K562 (cell line): ENCODE data around the gene TSPAN1. TPM values are rescaled to one million over a fixed set of nuclear protein-coding genes. Genes with fewer than 3 reads are reported as not detected.

Experiments used
- ILK ChIP-seq: fragments of 450-650 bp; IDR thresholded peaks from 2 replicates; pipeline ENCODE4 v1.6.1; 2016; ENCODE audit warnings: missing genetic modification characterization, low read depth, mild to moderate bottlenecking, missing compliant biosample characterization, moderate library complexity, borderline replicate concordance
- KDM5B ChIP-seq: fragments of 200-600 bp; sonication (generic); IDR thresholded peaks from 2 replicates; pipeline ENCODE4 v1.6.1; 2012; ENCODE audit warnings: low read depth, mild to moderate bottlenecking, moderate library complexity, low read length, control low read depth, inconsistent platforms; ENCODE audit not compliant: insufficient replicate concordance
- RAD51 ChIP-seq: fragments of 450-650 bp; IDR thresholded peaks from 2 replicates; pipeline ENCODE4 v1.7.1; 2016; ENCODE audit warnings: low read depth, mild to moderate bottlenecking, borderline replicate concordance
- SAP30 ChIP-seq: fragments of 200-600 bp; sonication (generic); IDR thresholded peaks from 2 replicates; pipeline ENCODE4 v1.6.1; 2012; ENCODE audit warnings: borderline replicate concordance, low read depth, mild to moderate bottlenecking, moderate library complexity, low read length, control low read depth, inconsistent platforms; ENCODE audit not compliant: insufficient read depth, poor library complexity, severe bottlenecking
- SMARCC2 ChIP-seq: fragments of 450-650 bp; IDR thresholded peaks from 2 replicates; pipeline ENCODE4 v1.6.1; 2017; ENCODE audit warnings: antibody characterized with exemption, moderate library complexity, mild to moderate bottlenecking, low read depth
- SNIP1 ChIP-seq: fragments of 450-650 bp; IDR thresholded peaks from 2 replicates; pipeline ENCODE4 v1.7.1; 2017; ENCODE audit warnings: low read depth, mild to moderate bottlenecking
- ZNF282 ChIP-seq: sonication (generic); formaldehyde crosslinking; IDR thresholded peaks from 2 replicates; pipeline ENCODE4 v1.8.1; 2023; ENCODE audit warnings: missing genetic modification reagents
- ZNF77 ChIP-seq: fragments of 250-450 bp; sonication (Bioruptor Pico); IDR thresholded peaks from 2 replicates; pipeline ENCODE4 v1.5.0; 2020
- polyA plus RNA-seq, 8 experiments: library from polyadenylated mRNA; depleted of rRNA in 4 of 8; stranded (reverse) in 5 of 8; unstranded in 3 of 8; fragments of >200 nt; fragmentation: Nextera tagmentation in 2 of 8; fragmentation: Illumina TruSeq in 1 of 8; extraction: Ambion mirVana in 2 of 8; extraction: Trizol in 1 of 8; gene quantifications; 2 replicates each; pipeline versions ENCODE4 v1.2.1 to v1.2.3, GENCODE V29; 2011 to 2014; ENCODE audit warnings: inconsistent platforms in 1 of 8, missing spikeins in 1 of 8
- total RNA-seq, 7 experiments: library from RNA; depleted of rRNA in 6 of 7; stranded (reverse); fragments of >200 nt in 6 of 7; fragmentation: Illumina TruSeq in 2 of 7; extraction: Trizol in 2 of 7; gene quantifications; 2 replicates each; pipeline versions ENCODE4 v1.2.1 to v1.2.3, GENCODE V29; 2011 to 2021; ENCODE audit warnings: low replicate concordance in 1 of 7
- TF ChIP-seq, protein P1 (sequence below), 2 experiments: fragments of 150-350 bp in 1 of 2; IDR thresholded peaks; 2 replicates each; pipeline ENCODE4 v1.6.1; 2012 to 2016; ENCODE audit warnings: low read depth in 2 of 2, low read length in 2 of 2, mild to moderate bottlenecking in 1 of 2, moderate library complexity in 1 of 2
- TF ChIP-seq, protein P2 (sequence below): sonication (generic); formaldehyde crosslinking; IDR thresholded peaks from 2 replicates; pipeline ENCODE4 v1.8.0; 2022; ENCODE audit warnings: mild to moderate bottlenecking, missing genetic modification reagents
- TF ChIP-seq, protein P3 (sequence below): sonication (generic); formaldehyde crosslinking; IDR thresholded peaks from 2 replicates; pipeline ENCODE4 v1.8.1; 2023; ENCODE audit warnings: mild to moderate bottlenecking, missing genetic modification reagents
- TF ChIP-seq, protein P4 (sequence below): fragments of 150-350 bp; conservative IDR thresholded peaks from 2 replicates; pipeline ENCODE4 v1.6.1; 2014; ENCODE audit warnings: low read length

Gene TSPAN1
- total and polyA plus RNA-seq, 9 of the 15 experiments (the other 6 are each of a cell fraction or from before 2014, with no cell fraction given): 0.58 TPM; not detected in 8

DNA sequence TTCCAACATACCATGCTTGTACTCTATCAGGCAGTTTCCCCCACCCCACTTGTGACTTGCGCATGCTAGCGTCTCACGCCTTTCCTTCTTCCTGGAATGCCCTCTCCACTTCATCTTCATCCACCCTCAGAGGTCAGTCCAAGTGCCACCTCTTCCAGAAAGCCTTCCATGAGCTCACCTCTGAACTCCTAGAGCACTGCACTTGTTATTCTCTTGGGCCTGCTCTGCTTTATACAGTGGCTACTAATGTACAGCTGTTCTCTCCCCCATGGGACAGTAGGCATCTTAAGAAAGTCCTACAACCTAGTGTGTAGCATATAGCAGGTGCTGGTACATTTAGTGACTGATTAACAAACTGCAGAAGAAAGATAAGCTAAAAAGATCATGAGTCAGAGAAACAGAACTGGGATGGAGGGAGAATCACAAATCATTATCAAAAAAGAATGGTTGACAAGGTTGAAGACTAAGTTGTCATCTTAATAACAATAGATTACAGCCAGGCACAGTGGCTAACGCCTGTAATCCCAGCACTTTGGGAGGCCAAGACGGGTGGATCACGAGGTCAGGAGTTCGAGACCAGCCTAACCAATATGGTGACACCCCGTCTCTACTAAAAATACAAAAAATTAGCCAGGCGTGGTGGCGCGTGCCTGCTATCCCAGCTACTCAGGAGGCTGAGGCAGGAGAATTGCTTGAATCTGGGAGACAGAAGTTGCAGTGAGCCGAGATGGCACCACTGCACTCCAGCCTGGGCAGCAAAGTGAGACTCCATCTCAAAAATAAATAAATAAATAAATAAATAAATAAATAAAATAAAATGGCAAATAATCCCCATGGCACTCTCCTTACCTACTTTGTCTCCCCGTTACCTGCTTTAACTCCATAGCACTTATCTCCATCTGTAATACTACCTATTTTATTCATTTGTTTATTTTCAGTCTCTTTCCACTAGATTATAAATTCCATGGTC lies 16.3 kb upstream of the TSPAN1 start (continued):
- TF ChIP-seq, protein P1, sequence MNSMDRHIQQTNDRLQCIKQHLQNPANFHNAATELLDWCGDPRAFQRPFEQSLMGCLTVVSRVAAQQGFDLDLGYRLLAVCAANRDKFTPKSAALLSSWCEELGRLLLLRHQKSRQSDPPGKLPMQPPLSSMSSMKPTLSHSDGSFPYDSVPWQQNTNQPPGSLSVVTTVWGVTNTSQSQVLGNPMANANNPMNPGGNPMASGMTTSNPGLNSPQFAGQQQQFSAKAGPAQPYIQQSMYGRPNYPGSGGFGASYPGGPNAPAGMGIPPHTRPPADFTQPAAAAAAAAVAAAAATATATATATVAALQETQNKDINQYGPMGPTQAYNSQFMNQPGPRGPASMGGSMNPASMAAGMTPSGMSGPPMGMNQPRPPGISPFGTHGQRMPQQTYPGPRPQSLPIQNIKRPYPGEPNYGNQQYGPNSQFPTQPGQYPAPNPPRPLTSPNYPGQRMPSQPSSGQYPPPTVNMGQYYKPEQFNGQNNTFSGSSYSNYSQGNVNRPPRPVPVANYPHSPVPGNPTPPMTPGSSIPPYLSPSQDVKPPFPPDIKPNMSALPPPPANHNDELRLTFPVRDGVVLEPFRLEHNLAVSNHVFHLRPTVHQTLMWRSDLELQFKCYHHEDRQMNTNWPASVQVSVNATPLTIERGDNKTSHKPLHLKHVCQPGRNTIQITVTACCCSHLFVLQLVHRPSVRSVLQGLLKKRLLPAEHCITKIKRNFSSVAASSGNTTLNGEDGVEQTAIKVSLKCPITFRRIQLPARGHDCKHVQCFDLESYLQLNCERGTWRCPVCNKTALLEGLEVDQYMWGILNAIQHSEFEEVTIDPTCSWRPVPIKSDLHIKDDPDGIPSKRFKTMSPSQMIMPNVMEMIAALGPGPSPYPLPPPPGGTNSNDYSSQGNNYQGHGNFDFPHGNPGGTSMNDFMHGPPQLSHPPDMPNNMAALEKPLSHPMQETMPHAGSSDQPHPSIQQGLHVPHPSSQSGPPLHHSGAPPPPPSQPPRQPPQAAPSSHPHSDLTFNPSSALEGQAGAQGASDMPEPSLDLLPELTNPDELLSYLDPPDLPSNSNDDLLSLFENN (IDR thresholded peaks at IDR 0.05; ENCODE audit: low read depth in 2 of 2, low read length in 2 of 2): peak in 1 of 2 experiments; percentile 96; a peak in 2 of 4 replicates
- TF ChIP-seq ILK (tag): no peak
- no peak for TF ChIP-seq SAP30
- TF ChIP-seq, protein P2, sequence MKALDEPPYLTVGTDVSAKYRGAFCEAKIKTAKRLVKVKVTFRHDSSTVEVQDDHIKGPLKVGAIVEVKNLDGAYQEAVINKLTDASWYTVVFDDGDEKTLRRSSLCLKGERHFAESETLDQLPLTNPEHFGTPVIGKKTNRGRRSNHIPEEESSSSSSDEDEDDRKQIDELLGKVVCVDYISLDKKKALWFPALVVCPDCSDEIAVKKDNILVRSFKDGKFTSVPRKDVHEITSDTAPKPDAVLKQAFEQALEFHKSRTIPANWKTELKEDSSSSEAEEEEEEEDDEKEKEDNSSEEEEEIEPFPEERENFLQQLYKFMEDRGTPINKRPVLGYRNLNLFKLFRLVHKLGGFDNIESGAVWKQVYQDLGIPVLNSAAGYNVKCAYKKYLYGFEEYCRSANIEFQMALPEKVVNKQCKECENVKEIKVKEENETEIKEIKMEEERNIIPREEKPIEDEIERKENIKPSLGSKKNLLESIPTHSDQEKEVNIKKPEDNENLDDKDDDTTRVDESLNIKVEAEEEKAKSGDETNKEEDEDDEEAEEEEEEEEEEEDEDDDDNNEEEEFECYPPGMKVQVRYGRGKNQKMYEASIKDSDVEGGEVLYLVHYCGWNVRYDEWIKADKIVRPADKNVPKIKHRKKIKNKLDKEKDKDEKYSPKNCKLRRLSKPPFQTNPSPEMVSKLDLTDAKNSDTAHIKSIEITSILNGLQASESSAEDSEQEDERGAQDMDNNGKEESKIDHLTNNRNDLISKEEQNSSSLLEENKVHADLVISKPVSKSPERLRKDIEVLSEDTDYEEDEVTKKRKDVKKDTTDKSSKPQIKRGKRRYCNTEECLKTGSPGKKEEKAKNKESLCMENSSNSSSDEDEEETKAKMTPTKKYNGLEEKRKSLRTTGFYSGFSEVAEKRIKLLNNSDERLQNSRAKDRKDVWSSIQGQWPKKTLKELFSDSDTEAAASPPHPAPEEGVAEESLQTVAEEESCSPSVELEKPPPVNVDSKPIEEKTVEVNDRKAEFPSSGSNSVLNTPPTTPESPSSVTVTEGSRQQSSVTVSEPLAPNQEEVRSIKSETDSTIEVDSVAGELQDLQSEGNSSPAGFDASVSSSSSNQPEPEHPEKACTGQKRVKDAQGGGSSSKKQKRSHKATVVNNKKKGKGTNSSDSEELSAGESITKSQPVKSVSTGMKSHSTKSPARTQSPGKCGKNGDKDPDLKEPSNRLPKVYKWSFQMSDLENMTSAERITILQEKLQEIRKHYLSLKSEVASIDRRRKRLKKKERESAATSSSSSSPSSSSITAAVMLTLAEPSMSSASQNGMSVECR (CRISPR knock-in tag): no peak
- TF ChIP-seq SMARCC2: peak; percentile 99
- TF ChIP-seq SNIP1: no peak
- no peak for TF ChIP-seq KDM5B
- TF ChIP-seq ZNF282 (CRISPR knock-in tag): no peak
- TF ChIP-seq ZNF77 (CRISPR knock-in tag): no peak
- peak; percentile 63 for TF ChIP-seq RAD51
- TF ChIP-seq, protein P3, sequence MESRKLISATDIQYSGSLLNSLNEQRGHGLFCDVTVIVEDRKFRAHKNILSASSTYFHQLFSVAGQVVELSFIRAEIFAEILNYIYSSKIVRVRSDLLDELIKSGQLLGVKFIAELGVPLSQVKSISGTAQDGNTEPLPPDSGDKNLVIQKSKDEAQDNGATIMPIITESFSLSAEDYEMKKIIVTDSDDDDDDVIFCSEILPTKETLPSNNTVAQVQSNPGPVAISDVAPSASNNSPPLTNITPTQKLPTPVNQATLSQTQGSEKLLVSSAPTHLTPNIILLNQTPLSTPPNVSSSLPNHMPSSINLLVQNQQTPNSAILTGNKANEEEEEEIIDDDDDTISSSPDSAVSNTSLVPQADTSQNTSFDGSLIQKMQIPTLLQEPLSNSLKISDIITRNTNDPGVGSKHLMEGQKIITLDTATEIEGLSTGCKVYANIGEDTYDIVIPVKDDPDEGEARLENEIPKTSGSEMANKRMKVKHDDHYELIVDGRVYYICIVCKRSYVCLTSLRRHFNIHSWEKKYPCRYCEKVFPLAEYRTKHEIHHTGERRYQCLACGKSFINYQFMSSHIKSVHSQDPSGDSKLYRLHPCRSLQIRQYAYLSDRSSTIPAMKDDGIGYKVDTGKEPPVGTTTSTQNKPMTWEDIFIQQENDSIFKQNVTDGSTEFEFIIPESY (CRISPR knock-in tag): no peak; the same call in 1 of the 2 replicates
- TF ChIP-seq, protein P4, sequence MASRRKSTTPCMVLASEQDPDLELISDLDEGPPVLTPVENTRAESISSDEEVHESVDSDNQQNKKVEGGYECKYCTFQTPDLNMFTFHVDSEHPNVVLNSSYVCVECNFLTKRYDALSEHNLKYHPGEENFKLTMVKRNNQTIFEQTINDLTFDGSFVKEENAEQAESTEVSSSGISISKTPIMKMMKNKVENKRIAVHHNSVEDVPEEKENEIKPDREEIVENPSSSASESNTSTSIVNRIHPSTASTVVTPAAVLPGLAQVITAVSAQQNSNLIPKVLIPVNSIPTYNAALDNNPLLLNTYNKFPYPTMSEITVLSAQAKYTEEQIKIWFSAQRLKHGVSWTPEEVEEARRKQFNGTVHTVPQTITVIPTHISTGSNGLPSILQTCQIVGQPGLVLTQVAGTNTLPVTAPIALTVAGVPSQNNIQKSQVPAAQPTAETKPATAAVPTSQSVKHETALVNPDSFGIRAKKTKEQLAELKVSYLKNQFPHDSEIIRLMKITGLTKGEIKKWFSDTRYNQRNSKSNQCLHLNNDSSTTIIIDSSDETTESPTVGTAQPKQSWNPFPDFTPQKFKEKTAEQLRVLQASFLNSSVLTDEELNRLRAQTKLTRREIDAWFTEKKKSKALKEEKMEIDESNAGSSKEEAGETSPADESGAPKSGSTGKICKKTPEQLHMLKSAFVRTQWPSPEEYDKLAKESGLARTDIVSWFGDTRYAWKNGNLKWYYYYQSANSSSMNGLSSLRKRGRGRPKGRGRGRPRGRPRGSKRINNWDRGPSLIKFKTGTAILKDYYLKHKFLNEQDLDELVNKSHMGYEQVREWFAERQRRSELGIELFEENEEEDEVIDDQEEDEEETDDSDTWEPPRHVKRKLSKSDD: no peak
